Coronary artery (tissue), 2 donors: ENCODE measurements around the gene ID4.

Experiments used
- DNase-seq: peaks from one replicate; pipeline ENCODE4 v3.0.0-alpha.2; 2017; ENCODE audit warnings: low spot score
- H3K27ac ChIP-seq, 2 donors: fragments of 200-600 bp; sonication (generic); one replicate each; pipeline ENCODE4 v1.5.1; 2016 to 2019
- H3K4me3 ChIP-seq: fragments of 200-600 bp; sonication (generic); 2 replicates; pipeline ENCODE4 v1.5.1; 2016; ENCODE audit warnings: mild to moderate bottlenecking, moderate library complexity
- TF ChIP-seq, protein P1 (sequence below): fragments of 200-600 bp; sonication (generic); IDR thresholded peaks from one replicate; pipeline ENCODE4 v1.5.1; 2019; ENCODE audit warnings: antibody characterized with exemption

The ID4 gene

GRCh38 chr6:19836799-19837510, at the start of gene ID4:
TSS of gene ID4 (plus strand) at chr6:19837370. CDS start at chr6:19837755, 385 bp downstream.
- H3K27ac ChIP-seq: peak within 1 kb of the TSS; percentile 98 to 99
- peak within 1 kb of the TSS; percentile 82 for H3K4me3 ChIP-seq
- DNase-seq: peak; percentile 99
- TF ChIP-seq, protein P1, sequence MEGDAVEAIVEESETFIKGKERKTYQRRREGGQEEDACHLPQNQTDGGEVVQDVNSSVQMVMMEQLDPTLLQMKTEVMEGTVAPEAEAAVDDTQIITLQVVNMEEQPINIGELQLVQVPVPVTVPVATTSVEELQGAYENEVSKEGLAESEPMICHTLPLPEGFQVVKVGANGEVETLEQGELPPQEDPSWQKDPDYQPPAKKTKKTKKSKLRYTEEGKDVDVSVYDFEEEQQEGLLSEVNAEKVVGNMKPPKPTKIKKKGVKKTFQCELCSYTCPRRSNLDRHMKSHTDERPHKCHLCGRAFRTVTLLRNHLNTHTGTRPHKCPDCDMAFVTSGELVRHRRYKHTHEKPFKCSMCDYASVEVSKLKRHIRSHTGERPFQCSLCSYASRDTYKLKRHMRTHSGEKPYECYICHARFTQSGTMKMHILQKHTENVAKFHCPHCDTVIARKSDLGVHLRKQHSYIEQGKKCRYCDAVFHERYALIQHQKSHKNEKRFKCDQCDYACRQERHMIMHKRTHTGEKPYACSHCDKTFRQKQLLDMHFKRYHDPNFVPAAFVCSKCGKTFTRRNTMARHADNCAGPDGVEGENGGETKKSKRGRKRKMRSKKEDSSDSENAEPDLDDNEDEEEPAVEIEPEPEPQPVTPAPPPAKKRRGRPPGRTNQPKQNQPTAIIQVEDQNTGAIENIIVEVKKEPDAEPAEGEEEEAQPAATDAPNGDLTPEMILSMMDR: no peak

DNA sequence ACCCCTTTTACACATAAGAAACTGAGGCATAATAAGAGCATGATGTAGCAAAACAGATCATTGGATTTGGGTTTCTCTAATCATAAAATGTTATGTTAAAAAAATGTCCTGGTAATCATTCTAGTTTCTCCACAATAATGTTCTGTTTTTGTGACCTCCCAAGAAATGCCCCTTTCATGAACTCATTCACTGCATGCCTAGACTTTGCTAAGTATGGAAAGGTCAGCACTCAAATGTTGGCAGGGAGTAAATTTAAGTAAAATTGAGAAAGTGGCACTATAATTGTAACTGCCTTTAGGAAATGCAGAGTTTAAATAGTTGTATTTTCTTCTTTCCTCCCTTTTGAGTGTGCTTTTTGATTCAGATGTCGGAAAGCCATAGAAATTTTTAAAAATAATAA, 48.5 kb upstream of the ID4 start:
- TF ChIP-seq, protein P1: no peak
- no peak for DNase-seq
- H3K27ac ChIP-seq: peak overlapping the region; percentile 42 to 58
- peak overlapping the region; percentile 54 for H3K4me3 ChIP-seq

- peak overlapping the region; percentile 54 for H3K4me3 ChIP-seq
- TF ChIP-seq, protein P1: no peak
- H3K27ac ChIP-seq: peak overlapping the region; percentile 58 to 79
- no peak for DNase-seq
Measured at GRCh38 chr6:19789100-19789803, 47.9 kb upstream of the ID4 start.

DNA sequence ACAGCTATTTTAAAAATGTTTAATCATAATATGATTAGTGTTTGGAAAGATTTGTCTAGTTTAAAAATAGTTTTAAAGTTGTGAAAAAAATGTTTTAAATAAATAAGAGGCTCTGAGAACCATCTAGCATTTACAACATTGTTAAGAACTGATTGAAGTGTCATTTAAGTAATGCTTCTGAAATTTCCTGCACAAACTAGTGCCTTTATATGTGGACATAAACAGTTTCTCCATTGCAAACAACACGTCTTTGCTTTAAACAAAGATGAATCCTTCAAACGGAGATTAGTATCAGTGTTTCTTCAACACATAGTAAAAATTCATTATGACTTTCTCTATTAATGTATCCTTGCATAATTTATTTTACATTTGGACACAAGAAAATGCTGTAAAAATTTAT, 45.9 kb upstream of the ID4 start:
- Histone ChIP-seq H3K4me3 (no peak overlapping the region), H3K27ac (peak overlapping the region; percentile 56 to 79)
- DNase-seq: no peak
- TF ChIP-seq, protein P1: no peak

DNA sequence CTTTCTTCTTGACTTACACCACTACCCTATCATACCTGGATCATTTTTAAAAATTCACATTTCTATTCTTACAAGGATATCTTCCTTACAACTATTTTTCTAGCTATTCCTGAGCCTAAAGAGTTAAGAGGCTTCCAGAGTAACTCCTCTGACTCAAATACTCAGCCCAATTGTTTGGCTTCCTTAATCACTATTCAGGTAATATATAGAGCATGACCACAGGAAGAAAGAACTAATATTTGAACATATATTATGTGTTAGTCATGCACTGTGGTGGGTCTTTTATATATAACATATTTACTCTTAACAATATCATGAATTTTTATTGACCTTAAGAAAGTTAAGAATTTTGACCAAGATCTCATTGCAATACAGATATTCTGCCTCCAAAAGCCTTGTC, 42.0 kb upstream of the ID4 start:
- no peak overlapping the region for H3K4me3 ChIP-seq
- no peak overlapping the region for H3K27ac ChIP-seq
- no peak for DNase-seq
- TF ChIP-seq, protein P1: no peak

DNA sequence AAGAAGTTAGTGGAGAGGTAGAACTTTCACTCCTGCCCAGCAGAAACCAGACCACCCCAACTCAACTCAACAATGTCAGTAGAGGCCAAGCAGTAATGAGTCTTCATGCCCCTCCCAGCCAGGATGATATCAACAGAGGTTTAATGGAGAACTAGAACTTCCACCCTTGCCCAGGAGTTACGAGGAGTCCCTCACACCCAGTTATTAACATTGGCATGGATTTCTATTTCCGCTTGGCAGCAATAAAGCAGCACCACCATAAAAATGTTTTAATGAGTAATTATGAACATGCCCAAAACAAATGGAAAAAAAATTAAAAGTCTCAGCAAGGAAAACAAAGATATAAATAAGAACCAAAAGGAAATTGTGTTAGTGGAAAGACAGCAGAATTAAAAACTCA, 40.7 kb upstream of the ID4 start:
- no peak overlapping the region for H3K4me3 ChIP-seq
- no peak for DNase-seq
- no peak overlapping the region for H3K27ac ChIP-seq
- TF ChIP-seq, protein P1: no peak

DNA sequence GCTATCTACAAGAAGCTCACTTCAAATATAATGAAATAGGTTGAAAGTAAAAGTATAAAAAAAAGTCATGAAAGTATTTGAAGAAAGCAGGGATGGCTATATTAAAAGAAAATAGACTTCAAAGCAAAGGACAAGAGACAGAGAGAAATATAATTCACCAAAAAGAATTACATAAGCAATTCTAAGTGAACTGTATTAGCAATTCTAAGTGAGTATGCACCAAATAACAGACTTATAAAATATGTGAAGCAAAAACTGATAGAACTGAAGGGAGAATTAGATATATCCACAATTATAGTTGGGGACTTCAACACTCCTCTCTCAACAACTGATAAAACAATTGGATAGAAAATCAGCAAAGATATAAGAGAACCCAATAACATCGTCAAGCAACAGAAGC, 38.8 kb upstream of the ID4 start:
- H3K4me3 ChIP-seq: no peak overlapping the region
- no peak overlapping the region for H3K27ac ChIP-seq
- TF ChIP-seq, protein P1: no peak
- DNase-seq: no peak
